Measurements from ENCODE around the gene PLA2G2F. TPM values are rescaled to one million over a fixed set of nuclear protein-coding genes. Genes with fewer than 3 reads are reported as not detected.

Gene PLA2G2F
- polyA plus RNA-seq, 2 of the 4 experiments (the other 2 are of a cell fraction), result not detected

- ChIA-PET CTCF (interaction anchor here (0.7 to 8.5 kb wide), 8 partner anchors 9 to 489 kb away, joined by 3 to 125 read pairs (median 4); partner anchors contain the start of gene PLA2G2E), POLR2A (no interaction called here)
- DNase-seq (ENCODE audit: low read depth in 1 of 2, low spot score in 1 of 2) (no peak), ATAC-seq (no peak), FAIRE-seq (no peak)
- Histone ChIP-seq H3K27ac (no peak overlapping the region), H3K9me3 (no peaks in the 10 kb centered on the region), H3K4me1 (0 out of 3 replicates have a peak, but pooled peaks cover 10% of the 10 kb centered on the region), H3K4me3 (no peak overlapping the region), H3K4me2 (no peak overlapping the region)
- WGBS (ENCODE audit: missing lambda C conversion rate), result 48% methylated on average over 3 of the region's 6 CpGs
- no peak for TF ChIP-seq ELK1 (IDR thresholded peaks at IDR 0.05; ENCODE audit: low read depth, low read length)
- no peak for TF ChIP-seq SREBF2 (IDR thresholded peaks at IDR 0.05)
- TF ChIP-seq HOXA7 (CRISPR knock-in tag; IDR thresholded peaks at IDR 0.05), result no peak
- TF ChIP-seq RFX5 (IDR thresholded peaks at IDR 0.05), result no peak
Observed at GRCh38 chr1:20150969-20151368, 11.8 kb downstream of the PLA2G2F start.

- no peak for TF ChIP-seq ATOH8 (CRISPR knock-in tag; IDR thresholded peaks at IDR 0.05; ENCODE audit: low read depth)
- no peak for TF ChIP-seq CHD2 (IDR thresholded peaks at IDR 0.05; ENCODE audit: low read length, partially characterized antibody)
- TF ChIP-seq BHLHE40 (IDR thresholded peaks at IDR 0.05; ENCODE audit: low read depth, low read length), result no peak
- TF ChIP-seq JUNB (IDR thresholded peaks at IDR 0.05), result no peak
- no peak for TF ChIP-seq JUN (IDR thresholded peaks at IDR 0.05)
- TF ChIP-seq RAD21 (conservative IDR thresholded peaks at IDR 0.05 in 1 of 2, IDR thresholded peaks at IDR 0.05 in 1 of 2), result peak; percentile 88 to 92
- no peak for TF ChIP-seq HOXB13 (CRISPR knock-in tag; IDR thresholded peaks at IDR 0.05; ENCODE audit: low read depth)
- no peak for TF ChIP-seq HOXB5 (CRISPR knock-in tag; IDR thresholded peaks at IDR 0.05)
- TF ChIP-seq SMC3 (IDR thresholded peaks at IDR 0.05), result peak; percentile 93
- TF ChIP-seq POLR2A (IDR thresholded peaks at IDR 0.05; ENCODE audit: low read length), result no peak
- no peak for TF ChIP-seq MAFK (IDR thresholded peaks at IDR 0.05; ENCODE audit: partially characterized antibody)
- no peak for TF ChIP-seq KDM1A (IDR thresholded peaks at IDR 0.05; ENCODE audit: low read depth)
- no peak for TF ChIP-seq RFX5 (IDR thresholded peaks at IDR 0.05)
- TF ChIP-seq CBX8 (IDR thresholded peaks at IDR 0.05), result no peak
- peak; percentile 78 for TF ChIP-seq CTCF (IDR thresholded peaks at IDR 0.05)
- no peak for TF ChIP-seq ZNF302 (CRISPR knock-in tag; IDR thresholded peaks at IDR 0.05)
- TF ChIP-seq FOSB (CRISPR knock-in tag; IDR thresholded peaks at IDR 0.05), result no peak
- no peak for TF ChIP-seq CBX2 (IDR thresholded peaks at IDR 0.05; ENCODE audit: borderline replicate concordance, low read depth)
- TF ChIP-seq BCL3 (IDR thresholded peaks at IDR 0.05), result no peak
- no peak for TF ChIP-seq ZFP36 (IDR thresholded peaks at IDR 0.05; ENCODE audit: borderline replicate concordance, partially characterized antibody)
- ATAC-seq (peak; percentile 92 to 98), DNase-seq (ENCODE audit: low read depth in 1 of 2, low spot score in 1 of 2) (peak; percentile 69 to 81), FAIRE-seq (no peak)
- 0% methylated on average over 3 of the region's 29 CpGs for WGBS (ENCODE audit: missing lambda C conversion rate)
- ChIA-PET POLR2A (no interaction called here), CTCF (interaction anchor here (0.6 to 8.5 kb wide), 34 partner anchors 8 to 490 kb away, joined by 3 to 125 read pairs (median 4); partner anchors contain the start of gene PLA2G2E)
- Histone ChIP-seq H3K9me3 (no peaks in the 10 kb centered on the region), H3K4me3 (peak overlapping the region; percentile 50), H3K4me2 (peak overlapping the region; percentile 99), H3K27ac (peak overlapping the region; percentile 75 to 77), H3K4me1 (0 out of 3 replicates have a peak, but pooled peaks cover 10% of the 10 kb centered on the region)
Observed at GRCh38 chr1:20151906-20152598, 12.9 kb downstream of the PLA2G2F start.
